Adrenal gland (tissue), 12 donors: ENCODE measurements around the gene GSTA3. TPM values are rescaled to one million over a fixed set of nuclear protein-coding genes. Genes with fewer than 3 reads are reported as not detected.
"Not testable (repeated sequence)": the region's sequence is repeated elsewhere in the genome, so short reads cannot be mapped to it uniquely, and the experiment has no call there.

ENCODE experiments used
- DNase-seq, 7 donors: peaks; one replicate each; pipeline ENCODE4 v3.0.0-alpha.2; 2019 to 2020
- H3K27ac ChIP-seq, 5 donors: fragments of 200-600 bp; sonication (generic) in 4 of 5; 1 replicate in 3 of 5; 2 replicates in 2 of 5; pipeline versions ENCODE4 v1.5.1 to v1.8.0; 2016 to 2020; ENCODE audit warnings: mild to moderate bottlenecking in 1 of 5
- H3K27me3 ChIP-seq: fragments of 200-600 bp; 2 replicates; pipeline ENCODE4 v1.8.0; 2021
- H3K36me3 ChIP-seq, 2 donors: fragments of 200-600 bp; replicated peaks in 1 of 2; 1 replicate in 1 of 2; 2 replicates in 1 of 2; pipeline versions ENCODE4 v1.5.1 to v1.8.0; 2018 to 2022
- H3K4me1 ChIP-seq, 2 donors: fragments of 200-600 bp; replicated peaks in 1 of 2; 1 replicate in 1 of 2; 2 replicates in 1 of 2; pipeline versions ENCODE4 v1.5.1 to v1.8.0; 2018 to 2021
- H3K4me3 ChIP-seq, 4 donors: fragments of 200-600 bp; sonication (generic) in 3 of 4; one replicate each; pipeline ENCODE4 v1.5.1; 2016 to 2018
- H3K9me3 ChIP-seq, 3 donors: fragments of 200-600 bp; sonication (generic) in 1 of 3; replicated peaks in 1 of 3; 1 replicate in 2 of 3; 2 replicates in 1 of 3; pipeline versions ENCODE4 v1.5.1 to v1.8.0; 2016 to 2021
- CTCF ChIP-seq, 6 experiments: fragments of 450-650 bp in 4 of 6; fragments of 200-600 bp in 2 of 6; sonication (generic) in 1 of 6; IDR thresholded peaks; 1 replicate in 5 of 6; 2 replicates in 1 of 6; pipeline versions ENCODE4 v1.5.1 to v1.8.0; 2016 to 2021; ENCODE audit warnings: antibody characterized with exemption in 6 of 6, mild to moderate bottlenecking in 2 of 6, moderate library complexity in 1 of 6
- POLR2A ChIP-seq, 2 donors: fragments of 450-650 bp; IDR thresholded peaks; one replicate each; pipeline ENCODE4 v1.6.1; 2017; ENCODE audit warnings: antibody characterized with exemption in 2 of 2, mild to moderate bottlenecking in 2 of 2, moderate library complexity in 1 of 2
- WGBS, 4 donors: extraction: QIAGEN DNeasy Blood & Tissue Kit in 2 of 4; methylation state at CpG; one replicate each; pipeline versions ENCODE4 v1.1.5 to v1.1.7; 2013 to 2017; 5-methylcytosine and 5-hydroxymethylcytosine counted together
- intact Hi-C, 2 donors: fragments of 100-400 bp; cut with DNase I; formaldehyde crosslinking; loops; one replicate each; pipeline versions ENCODE4 v1.14.1 to v1.15.0; 2022 to 2023
- polyA plus RNA-seq, 3 donors: library from polyadenylated mRNA; stranded (reverse); fragments of 200-250 nt in 2 of 3; fragments of 350-450 nt in 1 of 3; fragmentation: Illumina TruSeq in 1 of 3; extraction: RNeasy Lipid Tissue Mini Kit (QIAGEN cat#74804) in 1 of 3; gene quantifications; one replicate each; pipeline ENCODE4 v1.2.3, GENCODE V29; 2013 to 2014
- total RNA-seq, 9 donors: library from RNA; depleted of rRNA in 4 of 9; stranded (reverse); fragments of >200 nt in 4 of 9; fragments of 120-200 nt in 1 of 9; fragmentation: NEBNext Ultra II Directional in 1 of 9; extraction: Animal tissue kit (Norgen Biotek cat#: 25700) in 1 of 9; gene quantifications; one replicate each; pipeline versions ENCODE4 v1.1.0 to v1.2.4, GENCODE V29; 2013 to 2023
- donor health status: healthy with polysubstance abuse.
- donor health status: Bipolar disorder and iron deficiency.
- donor health status: DM: yes; HTN: yes; CAD: no.
- donor health status: DM: no; HTN: no; CAD: no.
- donor health status: DM: no; HTN: no; CAD: no.
- donor health status: DM: yes; HTN: yes; CAD: no.

GSTA3 gene
- total and polyA plus RNA-seq, 12 donors, result 8.1 to 431 (median 43.0) TPM

- H3K36me3 ChIP-seq, result no peaks in the 10 kb centered on the region
- H3K4me3 ChIP-seq, result peak overlapping the region in 1 of 4 donors; percentile 23
- DNase-seq, result peak in 2 of 7 donors; percentile 23 to 34
- H3K27me3 ChIP-seq, result no peaks in the 10 kb centered on the region
- H3K27ac ChIP-seq, result peak overlapping the region; percentile 11 to 76 (median 71)
- intact Hi-C loops, result no loop called here
- WGBS, 4 donors, result 41 to 51% (median 47%) methylated on average over 3 of the region's 3 CpGs
- TF ChIP-seq CTCF (IDR thresholded peaks at IDR 0.05) (no peak), POLR2A (IDR thresholded peaks at IDR 0.05) (no peak)
- H3K4me1 ChIP-seq, result peaks cover 7 to 12% of the 10 kb centered on the region in 2 donors
- H3K9me3 ChIP-seq, result no peaks in the 10 kb centered on the region
These were observed 367 bp downstream of the GSTA3 start for GRCh38 chr6:52909131-52909530.

- intact Hi-C loops, result no loop called here
- H3K27ac ChIP-seq, result peak overlapping the region in 4 of 5 donors; percentile 11 to 72 (median 70)
- H3K36me3 ChIP-seq, result no peaks in the 10 kb centered on the region
- DNase-seq, result no peak
- TF ChIP-seq CTCF (IDR thresholded peaks at IDR 0.05) (no peak), POLR2A (IDR thresholded peaks at IDR 0.05) (no peak)
- peaks cover 7 to 12% of the 10 kb centered on the region in 2 donors for H3K4me1 ChIP-seq
- H3K9me3 ChIP-seq, result no peaks in the 10 kb centered on the region
- 48 to 59% (median 54%) methylated on average over 2 of the region's 2 CpGs for WGBS, 4 donors
- H3K4me3 ChIP-seq, result no peak overlapping the region
- no peaks in the 10 kb centered on the region for H3K27me3 ChIP-seq
These were observed 972 bp downstream of the GSTA3 start for GRCh38 chr6:52908526-52908925.

- no peak for DNase-seq
- H3K27me3 ChIP-seq, result no peaks in the 10 kb centered on the region
- no peaks in the 10 kb centered on the region for H3K36me3 ChIP-seq
- H3K4me1 ChIP-seq, result peaks cover 1 to 12% of the 10 kb centered on the region in 2 donors
- peak overlapping the region in 1 of 5 donors; percentile 16 for H3K27ac ChIP-seq
- H3K9me3 ChIP-seq, result no peaks in the 10 kb centered on the region
- H3K4me3 ChIP-seq, result no peak overlapping the region
- intact Hi-C loops, result no loop called here
- no peak for TF ChIP-seq POLR2A (IDR thresholded peaks at IDR 0.05)
- peak in 1 of 6 experiments; percentile 6 for TF ChIP-seq CTCF (IDR thresholded peaks at IDR 0.05)
- 75 to 85% (median 78%) methylated on average over 6 of the region's 6 CpGs for WGBS, 4 donors
These were observed 4.8 kb downstream of the GSTA3 start for GRCh38 chr6:52904562-52905279.

- no peak for TF ChIP-seq CTCF (IDR thresholded peaks at IDR 0.05)
- TF ChIP-seq POLR2A (IDR thresholded peaks at IDR 0.05), result no peak
- intact Hi-C loops, result no loop called here
- Histone ChIP-seq H3K9me3 (no peaks in the 10 kb centered on the region), H3K36me3 (no peaks in the 10 kb centered on the region), H3K4me3 (no peak overlapping the region), H3K27ac (no peak overlapping the region), H3K4me1 (no peaks in the 10 kb centered on the region), H3K27me3 (no peaks in the 10 kb centered on the region)
- WGBS, 4 donors, result 79 to 93% (median 93%) methylated on average over 4 of the region's 4 CpGs
- DNase-seq, result no peak
These were observed 9.0 kb downstream of the GSTA3 start for GRCh38 chr6:52900536-52900935.

GRCh38 chr6:52895790-52896189 is 13.7 kb downstream of the GSTA3 start:
- H3K4me3 ChIP-seq, H3K27me3 ChIP-seq, H3K9me3 ChIP-seq, H3K36me3 ChIP-seq, DNase-seq, H3K27ac ChIP-seq: not testable (repeated sequence)
- intact Hi-C loops, result loop anchor here in 1 of 2 donors (10.0 kb wide), 1 partner anchor 89 kb away; no protein-coding TSS in a partner anchor
- H3K4me1 ChIP-seq, result peaks cover 18 to 20% of the 10 kb centered on the region in 2 donors
- 64 to 83% (median 81%) methylated on average over 2 to 3 of the region's 3 CpGs for WGBS, 4 donors
